GM23338 (cell line): Measurements from ENCODE around the gene DGKB. TPM values are rescaled to one million over a fixed set of nuclear protein-coding genes. Genes with fewer than 3 reads are reported as not detected.

Experiments used
- ATAC-seq: fragments of 200-7000 bp; cut with Tn5 transposase; 3 replicates; pipeline ENCODE4 v1.9.1; 2020
- DNase-seq: peaks from one replicate; pipeline ENCODE4 v3.0.0-alpha.2; 2015; ENCODE audit warnings: low spot score
- H2AFZ ChIP-seq: fragments of 200-600 bp; sonication (generic); 2 replicates; pipeline ENCODE4 v1.8.0; 2016; ENCODE audit warnings: antibody characterized with exemption, mild to moderate bottlenecking, moderate library complexity
- H3F3A ChIP-seq: fragments of 200-600 bp; sonication (generic); replicated peaks from 2 replicates; pipeline ENCODE4 v1.8.0; 2017; ENCODE audit warnings: antibody characterized with exemption, mixed run types, low read depth
- H3K27ac ChIP-seq: fragments of 200-600 bp; sonication (generic); 2 replicates; pipeline ENCODE4 v1.6.1; 2016; ENCODE audit warnings: low read depth
- H3K27me3 ChIP-seq: fragments of 200-600 bp; sonication (generic); 2 replicates; pipeline ENCODE4 v1.8.0; 2016; ENCODE audit warnings: mild to moderate bottlenecking, mixed run types, moderate library complexity; ENCODE audit not compliant: insufficient read depth
- H3K36me3 ChIP-seq: fragments of 200-600 bp; sonication (generic); 2 replicates; pipeline ENCODE4 v1.8.0; 2016; ENCODE audit warnings: mild to moderate bottlenecking; ENCODE audit not compliant: insufficient read depth
- H3K4me1 ChIP-seq: fragments of 200-600 bp; sonication (generic); 2 replicates; pipeline ENCODE4 v1.8.0; 2016; ENCODE audit warnings: mild to moderate bottlenecking, moderate library complexity; ENCODE audit not compliant: insufficient read depth
- H3K4me2 ChIP-seq: fragments of 200-600 bp; sonication (generic); 2 replicates; pipeline ENCODE4 v1.7.1; 2017; ENCODE audit warnings: mixed run types
- H3K4me3 ChIP-seq: fragments of 200-600 bp; sonication (generic); 2 replicates; pipeline ENCODE4 v1.6.1; 2016; ENCODE audit warnings: mixed run types
- H3K79me2 ChIP-seq: fragments of 200-600 bp; sonication (generic); replicated peaks from 2 replicates; pipeline ENCODE4 v1.8.0; 2017; ENCODE audit warnings: mild to moderate bottlenecking; ENCODE audit not compliant: insufficient read depth
- H3K9me2 ChIP-seq: fragments of 200-600 bp; sonication (generic); 2 replicates; pipeline ENCODE4 v1.8.0; 2017; ENCODE audit not compliant: insufficient read depth
- H4K20me1 ChIP-seq: fragments of 200-600 bp; sonication (generic); replicated peaks from 2 replicates; pipeline ENCODE4 v1.8.0; 2017; ENCODE audit warnings: mild to moderate bottlenecking; ENCODE audit not compliant: insufficient read depth
- H3K27ac Mint-ChIP-seq: 2 replicates; pipeline ENCODE4 v1.8.0; 2020; ENCODE audit warnings: inconsistent platforms, mild to moderate bottlenecking, moderate library complexity, mixed read lengths
- H3K27me3 Mint-ChIP-seq: 3 replicates; pipeline ENCODE4 v1.8.0; 2022; ENCODE audit warnings: low read depth, mild to moderate bottlenecking, moderate library complexity, mixed read lengths, inconsistent platforms; ENCODE audit not compliant: insufficient read depth, poor library complexity
- H3K36me3 Mint-ChIP-seq: 3 replicates; pipeline ENCODE4 v1.8.0; 2021; ENCODE audit warnings: low read depth, mild to moderate bottlenecking, inconsistent platforms, moderate library complexity, mixed read lengths
- H3K4me1 Mint-ChIP-seq: 3 replicates; pipeline ENCODE4 v1.8.0; 2020; ENCODE audit warnings: mild to moderate bottlenecking, inconsistent platforms, mixed read lengths
- H3K4me3 Mint-ChIP-seq: 3 replicates; pipeline ENCODE4 v1.8.0; 2021; ENCODE audit warnings: moderate library complexity, mild to moderate bottlenecking, inconsistent platforms, mixed read lengths
- H3K9me3 Mint-ChIP-seq: 3 replicates; pipeline ENCODE4 v1.8.0; 2020; ENCODE audit warnings: moderate library complexity, mild to moderate bottlenecking, inconsistent platforms, mixed read lengths
- CREB1 ChIP-seq: fragments of 250-450 bp; sonication (Bioruptor Pico); IDR thresholded peaks from 2 replicates; pipeline ENCODE4 v1.5.0; 2020; ENCODE audit warnings: low read depth, mild to moderate bottlenecking, moderate library complexity
- CTCF ChIP-seq, 2 experiments: fragments of 200-600 bp in 1 of 2; sonication (generic) in 1 of 2; conservative IDR thresholded peaks; 2 replicates each; pipeline versions ENCODE4 v1.5.1 to v1.6.1; 2016 to 2017; ENCODE audit warnings: antibody characterized with exemption in 2 of 2, low read depth in 2 of 2, mild to moderate bottlenecking in 2 of 2, moderate library complexity in 1 of 2
- EZH2 ChIP-seq: fragments of 200-600 bp; sonication (generic); IDR thresholded peaks from one replicate; pipeline ENCODE4 v1.8.0; 2017; ENCODE audit warnings: antibody characterized with exemption, mild to moderate bottlenecking, low read depth; ENCODE audit not compliant: unreplicated experiment
- EZH2phosphoT487 ChIP-seq: fragments of 200-600 bp; sonication (generic); IDR thresholded peaks from one replicate; pipeline ENCODE4 v1.8.1; 2018; ENCODE audit warnings: antibody characterized with exemption; ENCODE audit not compliant: unreplicated experiment
- JUNB ChIP-seq: IDR thresholded peaks from one replicate; pipeline ENCODE4 v1.6.1; 2016; ENCODE audit warnings: antibody characterized with exemption; ENCODE audit not compliant: unreplicated experiment
- NANOG ChIP-seq: IDR thresholded peaks from 2 replicates; pipeline ENCODE4 v1.6.1; 2016; ENCODE audit warnings: antibody characterized with exemption, borderline replicate concordance
- REST ChIP-seq: IDR thresholded peaks from one replicate; pipeline ENCODE4 v1.6.1; 2018; ENCODE audit warnings: antibody characterized with exemption; ENCODE audit not compliant: unreplicated experiment
- ZNF331 ChIP-seq: fragments of 250-450 bp; sonication (Bioruptor Pico); IDR thresholded peaks from 2 replicates; pipeline ENCODE4 v1.5.0; 2020; ENCODE audit warnings: low read depth, mild to moderate bottlenecking, moderate library complexity
- ZNF462 ChIP-seq: fragments of 250-450 bp; sonication (Bioruptor Pico); IDR thresholded peaks from 2 replicates; pipeline ENCODE4 v1.5.0; 2020; ENCODE audit warnings: mild to moderate bottlenecking, moderate library complexity
- polyA plus RNA-seq: library from polyadenylated mRNA; unstranded; fragments of >200 nt; fragmentation: Nextera tagmentation; extraction: Ambion mirVana; gene quantifications from 2 replicates; pipeline ENCODE4 v1.2.1, GENCODE V29; 2016
- total RNA-seq: library from RNA; depleted of rRNA; stranded (reverse); fragments of >200 nt; shearing (Covaris generic); gene quantifications from 2 replicates; pipeline ENCODE4 v1.2.3, GENCODE V29; 2014

The DGKB gene
- total and polyA plus RNA-seq, 2 experiments from 2014 or later = 4.8 to 11.5 TPM

DNA sequence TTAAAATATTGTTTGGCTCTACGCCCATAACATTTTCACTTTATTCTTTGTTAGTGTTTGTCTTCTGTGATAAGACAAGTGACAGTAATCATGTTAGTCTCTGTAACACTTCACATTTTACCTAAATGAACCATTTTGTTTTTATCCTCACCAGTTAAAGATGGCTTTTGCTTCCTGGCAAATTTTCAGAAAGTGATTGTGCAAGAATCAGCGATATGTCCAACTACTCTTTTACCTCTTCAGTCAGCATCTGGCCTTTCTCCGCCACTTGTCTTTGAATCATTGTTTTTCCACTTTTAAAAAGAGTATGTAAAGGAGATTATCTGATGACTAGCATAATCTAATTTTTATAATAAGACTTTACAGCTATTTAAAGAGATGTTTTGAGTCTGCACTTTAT, 3.5 kb downstream of the DGKB start (continued):
- no peak for TF ChIP-seq ZNF462
- TF ChIP-seq REST = no peak

- Mint-ChIP-seq H3K9me3 (no peaks in the 10 kb centered on the region), H3K36me3 (no peaks in the 10 kb centered on the region), H3K27ac (no peak overlapping the region), H3K4me1 (peaks cover 30% of the 10 kb centered on the region), H3K27me3 (no peaks in the 10 kb centered on the region), H3K4me3 (no peak overlapping the region)
- no peak for DNase-seq
- H4K20me1 ChIP-seq = no peaks in the 10 kb centered on the region
- no peaks in the 10 kb centered on the region for H3K79me2 ChIP-seq
- H3F3A ChIP-seq = no peaks in the 10 kb centered on the region
- H3K4me2 ChIP-seq = no peak overlapping the region
- H3K27ac ChIP-seq = no peak overlapping the region
- H3K9me2 ChIP-seq = no peaks in the 10 kb centered on the region
- no peak for ATAC-seq
- no peaks in the 10 kb centered on the region for H3K36me3 ChIP-seq
- no peaks in the 10 kb centered on the region for H3K27me3 ChIP-seq
- H2AFZ ChIP-seq = no peak overlapping the region
- H3K4me3 ChIP-seq = no peak overlapping the region
- H3K4me1 ChIP-seq = peaks cover 20% of the 10 kb centered on the region
- TF ChIP-seq JUNB (no peak), CREB1 (CRISPR knock-in tag) (no peak), EZH2phosphoT487 (no peak), ZNF331 (CRISPR knock-in tag) (no peak), NANOG (no peak), EZH2 (no peak), CTCF (conservative IDR thresholded peaks at IDR 0.05; ENCODE audit: low read depth in 2 of 2) (no peak)
Measured at GRCh38 chr7:14896461-14896860, 6.1 kb downstream of the DGKB start.
